Activated T-helper 17 cell treated with anti-CD3 and anti-CD28 coated beads, Interleukin-2, amount 50 U/mL, for 72 hours (primary cell): Measurements from ENCODE around the gene PLAAT4. TPM values are rescaled to one million over a fixed set of nuclear protein-coding genes. Genes with fewer than 3 reads are reported as not detected.
"Not testable (repeated sequence)": the region's sequence is repeated elsewhere in the genome, so short reads cannot be mapped to it uniquely, and the experiment has no call there.

Experiments
- ATAC-seq: fragments of 150-1000 bp; cut with Tn5 transposase; replicated peaks from 2 replicates; pipeline ENCODE4 v1.10.0; 2021; ENCODE audit warnings: mild to moderate bottlenecking, moderate library complexity
- H3K27ac Mint-ChIP-seq: one replicate; pipeline ENCODE4 v1.8.0; 2022; ENCODE audit warnings: mixed read lengths
- H3K27me3 Mint-ChIP-seq: one replicate; pipeline ENCODE4 v1.8.0; 2022; ENCODE audit warnings: mixed read lengths
- H3K36me3 Mint-ChIP-seq: one replicate; pipeline ENCODE4 v1.8.0; 2022; ENCODE audit warnings: low read depth, mild to moderate bottlenecking, mixed read lengths
- H3K4me1 Mint-ChIP-seq: one replicate; pipeline ENCODE4 v1.8.0; 2022; ENCODE audit warnings: mixed read lengths
- H3K4me3 Mint-ChIP-seq: one replicate; pipeline ENCODE4 v1.8.0; 2022; ENCODE audit warnings: mild to moderate bottlenecking, mixed read lengths
- H3K9me3 Mint-ChIP-seq: one replicate; pipeline ENCODE4 v1.8.0; 2022; ENCODE audit warnings: mixed read lengths
- total RNA-seq, 2 donors: library from RNA; stranded (reverse); gene quantifications; one replicate each; pipeline ENCODE4 v1.2.3, GENCODE V29; 2022

PLAAT4 gene
- total RNA-seq, 2 donors from 2014 or later: 20.7 to 22.1 TPM

- Mint-ChIP-seq H3K9me3 (no peaks in the 10 kb centered on the region), H3K4me3 (peak within 1 kb of the TSS; percentile 6), H3K27me3 (no peaks in the 10 kb centered on the region), H3K4me1 (peaks cover 20% of the 10 kb centered on the region), H3K27ac (peak within 1 kb of the TSS; percentile 43), H3K36me3 (no peaks in the 10 kb centered on the region)
- no peak for ATAC-seq
Observed at GRCh38 chr11:63563201-63564055, 26.8 kb downstream of the PLAAT4 start, which contains the start of gene PLAAT2. Gene PLAAT2, minus strand, starts transcription at chr11:63563379. Its CDS starts 55 bp downstream, at chr11:63563324.

- Mint-ChIP-seq H3K9me3 (no peaks in the 10 kb centered on the region), H3K4me1 (peaks cover 20% of the 10 kb centered on the region), H3K27ac (peak overlapping the region; percentile 49), H3K27me3 (no peaks in the 10 kb centered on the region), H3K36me3 (no peaks in the 10 kb centered on the region), H3K4me3 (peak overlapping the region; percentile 6)
- ATAC-seq: peak; percentile 63
Observed at GRCh38 chr11:63564056-63564774, 27.6 kb downstream of the PLAAT4 start.

GRCh38 chr11:63564784-63565350 is 28.3 kb downstream of the PLAAT4 start:
- Mint-ChIP-seq H3K36me3 (no peaks in the 10 kb centered on the region), H3K4me1 (peaks cover 20% of the 10 kb centered on the region), H3K27ac (peak overlapping the region; percentile 49)

GRCh38 chr11:63567044-63567840 is 30.6 kb downstream of the PLAAT4 start:
- no peaks in the 10 kb centered on the region for H3K9me3 Mint-ChIP-seq
- H3K4me1 Mint-ChIP-seq: peaks cover 20% of the 10 kb centered on the region
- ATAC-seq: peak; percentile 86
- H3K27me3 Mint-ChIP-seq: no peaks in the 10 kb centered on the region
- H3K27ac Mint-ChIP-seq: peak overlapping the region; percentile 96
- peak overlapping the region; percentile 66 for H3K4me3 Mint-ChIP-seq
- no peaks in the 10 kb centered on the region for H3K36me3 Mint-ChIP-seq

More at GRCh38 chr11:63564784-63565350, 28.3 kb downstream of the PLAAT4 start:
- H3K27me3 Mint-ChIP-seq: no peaks in the 10 kb centered on the region
- ATAC-seq: no peak
- H3K9me3 Mint-ChIP-seq: no peaks in the 10 kb centered on the region
- H3K4me3 Mint-ChIP-seq: no peak overlapping the region

- no peak overlapping the region for H3K27ac Mint-ChIP-seq
- H3K4me3 Mint-ChIP-seq: no peak overlapping the region
- H3K9me3 Mint-ChIP-seq: no peaks in the 10 kb centered on the region
- peaks cover 18% of the 10 kb centered on the region for H3K4me1 Mint-ChIP-seq
- no peaks in the 10 kb centered on the region for H3K27me3 Mint-ChIP-seq
- no peaks in the 10 kb centered on the region for H3K36me3 Mint-ChIP-seq
- no peak for ATAC-seq
Observed at GRCh38 chr11:63569570-63569969, 33.0 kb downstream of the PLAAT4 start.

- H3K9me3 Mint-ChIP-seq: no peaks in the 10 kb centered on the region
- peak overlapping the region; percentile 61 for H3K27ac Mint-ChIP-seq
- H3K27me3 Mint-ChIP-seq: no peaks in the 10 kb centered on the region
- H3K4me3 Mint-ChIP-seq: no peak overlapping the region
- no peaks in the 10 kb centered on the region for H3K36me3 Mint-ChIP-seq
- ATAC-seq: no peak
- H3K4me1 Mint-ChIP-seq: peaks cover 14% of the 10 kb centered on the region
Observed at GRCh38 chr11:63572026-63572688, 35.5 kb downstream of the PLAAT4 start.

- H3K27me3 Mint-ChIP-seq: no peaks in the 10 kb centered on the region
- peak; percentile 83 for ATAC-seq
- H3K4me3 Mint-ChIP-seq: peak overlapping the region; percentile 71
Observed at GRCh38 chr11:63573881-63574855, 37.6 kb downstream of the PLAAT4 start.

GRCh38 chr11:63574856-63575602 is 38.4 kb downstream of the PLAAT4 start:
- no peak for ATAC-seq
- H3K27me3 Mint-ChIP-seq: no peaks in the 10 kb centered on the region
- peak overlapping the region; percentile 93 for H3K27ac Mint-ChIP-seq
- H3K4me3 Mint-ChIP-seq: peak overlapping the region; percentile 71
- H3K9me3 Mint-ChIP-seq: no peaks in the 10 kb centered on the region
- H3K4me1 Mint-ChIP-seq: peaks cover 14% of the 10 kb centered on the region
- no peaks in the 10 kb centered on the region for H3K36me3 Mint-ChIP-seq

More at GRCh38 chr11:63573881-63574855, 37.6 kb downstream of the PLAAT4 start:
- Mint-ChIP-seq H3K27ac (peak overlapping the region; percentile 93), H3K9me3 (no peaks in the 10 kb centered on the region), H3K36me3 (no peaks in the 10 kb centered on the region), H3K4me1 (peaks cover 14% of the 10 kb centered on the region)

- Mint-ChIP-seq H3K9me3 (peaks cover 16% of the 10 kb centered on the region), H3K4me1 (peaks cover 22% of the 10 kb centered on the region)
- H3K27ac Mint-ChIP-seq, ATAC-seq, H3K27me3 Mint-ChIP-seq, H3K36me3 Mint-ChIP-seq, H3K4me3 Mint-ChIP-seq: not testable (repeated sequence)
Observed at GRCh38 chr11:63578882-63579281, 42.3 kb downstream of the PLAAT4 start.

- H3K4me3 Mint-ChIP-seq, H3K36me3 Mint-ChIP-seq, H3K27ac Mint-ChIP-seq, H3K4me1 Mint-ChIP-seq, H3K27me3 Mint-ChIP-seq, ATAC-seq: not testable (repeated sequence)
- peaks cover 16% of the 10 kb centered on the region for H3K9me3 Mint-ChIP-seq
Observed at GRCh38 chr11:63581224-63581623, 44.6 kb downstream of the PLAAT4 start.

GRCh38 chr11:63583357-63583677 is 46.7 kb downstream of the PLAAT4 start:
- peaks cover 16% of the 10 kb centered on the region for H3K9me3 Mint-ChIP-seq
- H3K27me3 Mint-ChIP-seq: no peaks in the 10 kb centered on the region
- H3K27ac Mint-ChIP-seq: no peak overlapping the region
- no peaks in the 10 kb centered on the region for H3K36me3 Mint-ChIP-seq
- ATAC-seq: no peak
- no peak overlapping the region for H3K4me3 Mint-ChIP-seq
- H3K4me1 Mint-ChIP-seq: peaks cover 9% of the 10 kb centered on the region

- Mint-ChIP-seq H3K27me3 (no peaks in the 10 kb centered on the region), H3K4me3 (no peak overlapping the region), H3K9me3 (peaks cover 7% of the 10 kb centered on the region), H3K27ac (no peak overlapping the region), H3K4me1 (peaks cover 9% of the 10 kb centered on the region), H3K36me3 (no peaks in the 10 kb centered on the region)
- no peak for ATAC-seq
Observed at GRCh38 chr11:63586451-63587166, 50.0 kb downstream of the PLAAT4 start.
